SJSA1 (cell line): ENCODE results near the gene APEX2. TPM values are rescaled to one million over a fixed set of nuclear protein-coding genes. Genes with fewer than 3 reads are reported as not detected.
"Not testable (repeated sequence)": the region's sequence is repeated elsewhere in the genome, so short reads cannot be mapped to it uniquely, and the experiment has no call there.

Experiments
- DNase-seq, 2 experiments: peaks; one replicate each; pipeline ENCODE4 v3.0.0-alpha.2; 2015 to 2020; ENCODE audit warnings: low spot score in 2 of 2, low read depth in 1 of 2
- H3K27ac ChIP-seq: fragments of 250-450 bp; sonication (Bioruptor Pico); 2 replicates; pipeline ENCODE4 v1.5.1; 2020; ENCODE audit warnings: mild to moderate bottlenecking, moderate library complexity
- H3K27me3 ChIP-seq: fragments of 250-450 bp; sonication (Bioruptor Pico); replicated peaks from 2 replicates; pipeline ENCODE4 v1.5.1; 2020; ENCODE audit warnings: mild to moderate bottlenecking, moderate library complexity
- H3K36me3 ChIP-seq: fragments of 250-450 bp; sonication (Bioruptor Pico); 2 replicates; pipeline ENCODE4 v1.5.1; 2020; ENCODE audit warnings: mild to moderate bottlenecking
- H3K4me1 ChIP-seq: fragments of 250-450 bp; sonication (Bioruptor Pico); replicated peaks from 2 replicates; pipeline ENCODE4 v1.6.1; 2021; ENCODE audit warnings: mild to moderate bottlenecking
- H3K4me3 ChIP-seq: fragments of 250-450 bp; sonication (Bioruptor Pico); 2 replicates; pipeline ENCODE4 v1.5.1; 2020; ENCODE audit warnings: mild to moderate bottlenecking
- H3K9me3 ChIP-seq: fragments of 250-450 bp; sonication (Bioruptor Pico); replicated peaks from 2 replicates; pipeline ENCODE4 v1.5.1; 2020; ENCODE audit warnings: mild to moderate bottlenecking
- total RNA-seq: library from RNA; depleted of rRNA; stranded (reverse); fragments of >200 nt; shearing (Covaris generic); gene quantifications from 2 replicates; pipeline ENCODE4 v1.2.3, GENCODE V29; 2014; rRNA removed

APEX2 gene, protein sequence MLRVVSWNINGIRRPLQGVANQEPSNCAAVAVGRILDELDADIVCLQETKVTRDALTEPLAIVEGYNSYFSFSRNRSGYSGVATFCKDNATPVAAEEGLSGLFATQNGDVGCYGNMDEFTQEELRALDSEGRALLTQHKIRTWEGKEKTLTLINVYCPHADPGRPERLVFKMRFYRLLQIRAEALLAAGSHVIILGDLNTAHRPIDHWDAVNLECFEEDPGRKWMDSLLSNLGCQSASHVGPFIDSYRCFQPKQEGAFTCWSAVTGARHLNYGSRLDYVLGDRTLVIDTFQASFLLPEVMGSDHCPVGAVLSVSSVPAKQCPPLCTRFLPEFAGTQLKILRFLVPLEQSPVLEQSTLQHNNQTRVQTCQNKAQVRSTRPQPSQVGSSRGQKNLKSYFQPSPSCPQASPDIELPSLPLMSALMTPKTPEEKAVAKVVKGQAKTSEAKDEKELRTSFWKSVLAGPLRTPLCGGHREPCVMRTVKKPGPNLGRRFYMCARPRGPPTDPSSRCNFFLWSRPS
- total RNA-seq = 13.1 and 15.7 TPM in 2 replicates

DNA sequence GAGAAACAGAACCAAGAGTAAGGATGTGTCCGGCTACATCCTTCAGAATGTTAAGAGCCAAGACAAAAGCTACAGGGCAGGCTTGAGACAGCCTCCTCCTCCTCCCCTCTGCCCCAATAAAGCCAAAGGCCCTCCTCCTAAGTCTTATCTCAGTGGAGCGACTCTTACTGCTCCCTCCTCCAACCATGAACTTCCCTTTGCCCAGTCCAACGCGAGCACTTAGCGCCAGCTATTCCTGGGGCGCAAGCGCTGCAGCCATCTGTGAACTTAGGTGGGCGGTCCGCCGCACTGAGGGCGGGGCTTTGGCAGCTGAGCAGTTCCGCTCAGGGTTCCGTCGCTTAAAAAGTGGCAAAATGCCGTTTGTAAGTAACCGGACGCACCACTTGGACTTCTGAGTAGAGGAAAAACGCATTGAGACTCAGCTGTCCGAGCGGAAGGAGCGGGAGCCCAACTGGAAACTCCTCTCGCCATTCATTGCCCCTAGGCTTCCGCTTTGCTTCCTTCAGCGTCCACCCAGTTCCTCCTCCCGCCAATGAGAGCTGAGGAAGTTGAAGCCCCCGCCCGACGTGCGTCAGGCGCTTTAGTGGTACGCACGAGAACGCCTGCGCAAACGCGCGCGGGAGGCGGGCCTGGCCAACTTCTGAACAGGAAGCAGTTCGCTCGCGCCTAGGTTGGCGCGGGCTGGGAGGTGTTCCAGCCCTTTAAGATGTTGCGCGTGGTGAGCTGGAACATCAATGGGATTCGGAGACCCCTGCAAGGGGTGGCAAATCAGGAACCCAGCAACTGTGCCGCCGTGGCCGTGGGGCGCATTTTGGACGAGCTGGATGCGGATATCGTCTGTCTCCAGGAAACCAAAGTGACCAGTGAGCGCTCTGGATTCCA lies at the start of gene APEX2:
APEX2 (plus strand) TSS at position 647 of the 882 bp plus-strand sequence; CDS start at position 707, 60 bp downstream.
- H3K9me3 ChIP-seq = no peaks in the 10 kb centered on the region
- H3K27me3 ChIP-seq = no peaks in the 10 kb centered on the region
- peak; percentile 87 to 92 for DNase-seq
- peak within 1 kb of the TSS; percentile 51 for H3K4me3 ChIP-seq
- H3K36me3 ChIP-seq = peaks cover 20% of the 10 kb centered on the region
- H3K27ac ChIP-seq = peak within 1 kb of the TSS; percentile 86
- no peaks in the 10 kb centered on the region; the same call in 1 of the 2 replicates for H3K4me1 ChIP-seq

DNA sequence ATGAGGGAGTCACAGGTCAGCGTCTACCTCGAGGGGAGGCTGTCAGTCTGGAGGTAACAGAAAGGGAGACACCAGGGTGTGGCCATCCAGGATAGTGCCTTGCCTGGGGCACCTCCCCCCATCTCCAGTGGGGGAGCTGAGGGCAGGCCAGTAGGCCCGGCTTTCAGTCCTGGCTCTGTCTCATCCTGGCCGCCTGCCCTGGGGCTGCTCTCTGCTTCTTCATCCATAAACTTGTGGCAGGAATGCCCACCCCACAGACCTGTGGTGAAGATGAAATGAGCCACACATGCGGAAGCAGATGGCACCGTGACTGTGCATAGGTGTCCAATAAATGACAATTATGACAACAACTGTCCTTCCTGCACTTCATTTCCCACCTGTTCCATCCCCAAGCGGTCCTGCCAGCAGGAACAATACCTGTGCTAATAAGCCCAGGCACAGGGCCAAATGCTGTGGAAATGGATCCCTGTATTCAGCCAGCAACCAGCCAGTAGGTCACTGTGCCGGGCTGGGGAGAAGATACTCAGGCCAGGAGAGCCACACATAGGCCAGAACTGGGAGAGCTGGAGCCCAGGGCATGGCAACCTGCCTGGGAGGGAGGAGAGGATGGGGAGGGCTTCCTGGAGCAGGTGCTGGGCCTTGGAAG lies 49.3 kb upstream of the APEX2 start:
- no peaks in the 10 kb centered on the region for H3K27me3 ChIP-seq
- H3K4me3 ChIP-seq = no peak overlapping the region
- H3K9me3 ChIP-seq = no peaks in the 10 kb centered on the region
- no peaks in the 10 kb centered on the region for H3K36me3 ChIP-seq
- DNase-seq = no peak
- no peaks in the 10 kb centered on the region for H3K4me1 ChIP-seq
- H3K27ac ChIP-seq = no peak overlapping the region

DNA sequence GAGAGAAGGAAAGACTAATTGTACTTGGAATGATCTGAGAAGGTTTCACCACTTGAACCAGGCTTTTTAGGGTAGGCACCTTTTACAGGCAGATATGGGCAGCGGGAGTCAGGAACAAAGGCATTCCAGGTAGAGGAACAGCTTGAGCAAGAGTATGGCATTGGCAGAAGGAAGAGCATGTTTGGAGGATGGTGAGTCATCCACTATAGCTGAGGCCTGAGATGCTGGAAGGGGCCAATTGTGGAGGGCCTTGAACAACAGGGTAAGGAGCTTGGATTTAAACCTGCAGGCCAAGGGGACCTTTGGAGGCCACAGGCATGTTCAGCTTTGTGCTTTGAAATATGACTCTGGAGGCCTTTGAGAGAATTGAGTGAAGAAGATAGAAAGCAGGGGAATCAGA lies 38.4 kb upstream of the APEX2 start:
- H3K9me3 ChIP-seq = no peaks in the 10 kb centered on the region
- H3K4me3 ChIP-seq = no peak overlapping the region
- DNase-seq = no peak
- no peaks in the 10 kb centered on the region for H3K27me3 ChIP-seq
- H3K36me3 ChIP-seq = no peaks in the 10 kb centered on the region
- no peak overlapping the region for H3K27ac ChIP-seq
- no peaks in the 10 kb centered on the region for H3K4me1 ChIP-seq

DNA sequence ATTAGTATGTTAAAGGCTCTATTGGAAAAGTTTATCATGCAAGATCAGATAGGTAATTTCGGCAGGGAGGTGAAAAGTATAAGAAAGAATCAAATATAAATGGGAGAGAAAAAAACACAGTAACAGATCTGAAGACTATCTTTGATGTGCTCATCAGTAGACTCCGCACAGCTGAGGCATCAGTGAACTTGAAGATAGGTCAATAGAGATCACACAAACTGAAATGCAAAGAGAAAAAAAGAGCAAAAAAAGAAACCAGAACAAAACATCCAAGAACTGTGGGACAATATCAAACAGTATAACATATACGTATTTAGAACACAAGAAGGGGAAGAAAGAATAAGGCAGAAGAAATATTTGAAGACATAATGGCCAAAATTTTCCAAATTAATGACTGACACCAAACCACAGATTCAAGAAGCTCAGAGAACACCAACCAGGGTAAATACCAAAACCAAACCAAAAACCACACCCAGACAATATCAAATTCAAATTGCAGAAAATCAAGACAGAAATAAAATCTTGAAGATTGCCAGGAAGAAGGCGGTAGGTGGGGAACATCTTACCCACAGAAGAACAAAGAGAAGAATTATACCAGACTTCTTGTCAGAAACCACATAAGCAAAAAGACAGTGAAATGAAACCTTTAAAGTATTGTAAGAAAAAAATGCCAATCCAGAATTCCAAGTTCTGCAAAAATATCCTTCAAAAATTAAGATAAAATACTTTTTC lies 35.2 kb upstream of the APEX2 start:
- H3K27me3 ChIP-seq = no peaks in the 10 kb centered on the region
- no peak overlapping the region for H3K27ac ChIP-seq
- no peaks in the 10 kb centered on the region for H3K4me1 ChIP-seq
- no peaks in the 10 kb centered on the region for H3K36me3 ChIP-seq
- H3K4me3 ChIP-seq = no peak overlapping the region
- no peaks in the 10 kb centered on the region for H3K9me3 ChIP-seq
- DNase-seq = no peak

DNA sequence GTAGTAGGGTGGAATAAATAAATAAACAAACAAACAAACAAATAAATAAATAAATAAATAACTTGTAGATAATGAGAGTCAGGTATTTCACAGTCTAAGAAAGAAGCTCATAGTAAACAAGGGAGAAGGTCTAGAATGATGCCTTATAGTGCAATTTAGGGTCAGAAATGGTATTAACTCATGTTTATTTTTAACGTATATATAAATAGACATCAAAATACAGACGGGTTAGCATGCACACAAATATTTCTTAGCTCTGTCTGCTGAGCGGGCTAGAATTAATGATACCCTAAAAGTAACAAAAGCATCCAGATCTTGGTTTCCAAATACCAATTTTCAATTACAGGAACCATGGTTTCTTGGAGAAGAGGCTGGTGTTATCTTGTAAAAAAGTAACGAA lies 22.8 kb upstream of the APEX2 start:
- Histone ChIP-seq H3K36me3 (no peaks in the 10 kb centered on the region), H3K4me3 (no peak overlapping the region), H3K4me1 (no peaks in the 10 kb centered on the region), H3K27ac (no peak overlapping the region), H3K9me3 (no peaks in the 10 kb centered on the region), H3K27me3 (no peaks in the 10 kb centered on the region)
- no peak for DNase-seq

DNA sequence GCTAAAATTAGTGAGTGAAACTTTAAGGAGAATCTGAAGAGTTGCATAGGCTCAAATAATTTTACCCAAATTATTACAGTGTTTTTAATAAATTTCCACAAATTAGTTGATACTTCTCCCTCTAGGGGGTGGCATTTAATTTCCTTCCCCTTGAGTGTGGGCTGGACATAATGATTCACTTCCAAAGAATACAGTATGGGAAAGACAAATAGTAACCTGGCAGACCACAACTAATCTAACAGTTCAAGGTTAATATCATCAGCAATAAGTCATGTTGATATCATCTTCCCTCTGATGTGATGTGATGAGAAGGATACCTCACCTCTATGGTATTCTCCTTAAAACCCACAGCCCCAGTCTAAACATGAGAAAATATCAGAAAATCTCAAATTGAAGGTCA lies 21.7 kb upstream of the APEX2 start:
- Histone ChIP-seq H3K27ac (no peak overlapping the region), H3K4me1 (no peaks in the 10 kb centered on the region), H3K27me3 (no peaks in the 10 kb centered on the region), H3K9me3 (no peaks in the 10 kb centered on the region), H3K36me3 (no peaks in the 10 kb centered on the region), H3K4me3 (no peak overlapping the region)
- no peak for DNase-seq

DNA sequence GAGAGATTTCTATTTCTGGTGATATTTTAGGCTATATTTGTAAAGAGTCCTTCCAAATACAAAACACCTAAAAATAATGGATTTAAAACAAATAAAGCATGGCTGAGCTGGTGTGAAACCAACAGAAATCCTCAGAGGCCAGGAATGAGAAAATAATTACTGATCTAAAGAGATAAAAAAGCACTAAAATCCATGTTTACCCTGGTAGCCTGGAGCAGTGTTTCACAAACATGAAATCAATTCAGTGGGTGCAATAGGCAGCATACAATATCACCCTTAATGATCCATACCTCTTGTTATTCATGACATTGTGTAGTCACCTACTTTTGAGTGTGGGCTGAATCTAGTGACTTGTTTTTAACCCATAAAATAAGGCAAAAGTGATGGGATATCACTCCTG lies 20.7 kb upstream of the APEX2 start:
- H3K27ac ChIP-seq = no peak overlapping the region
- no peaks in the 10 kb centered on the region for H3K36me3 ChIP-seq
- no peaks in the 10 kb centered on the region for H3K4me1 ChIP-seq
- no peak for DNase-seq
- no peaks in the 10 kb centered on the region for H3K27me3 ChIP-seq
- H3K9me3 ChIP-seq = no peaks in the 10 kb centered on the region
- no peak overlapping the region for H3K4me3 ChIP-seq

DNA sequence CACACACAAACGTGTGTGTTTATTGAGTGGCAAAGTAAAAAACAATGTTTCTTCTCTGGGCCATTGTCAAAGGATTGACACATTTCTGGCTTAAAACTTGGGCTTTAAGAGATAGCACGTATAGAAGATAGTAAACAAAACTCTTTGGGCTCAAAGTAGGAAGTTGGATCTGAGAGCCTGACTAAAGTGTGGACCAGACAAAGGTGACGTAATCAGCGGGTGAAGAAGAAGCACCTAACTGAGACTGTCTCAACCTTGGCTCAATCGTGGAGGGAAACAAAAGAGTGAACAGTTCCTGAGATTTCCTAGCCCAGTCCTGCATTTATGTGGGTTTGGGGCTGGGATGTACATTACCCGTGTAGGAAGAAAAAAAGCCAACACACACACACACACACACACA lies 19.8 kb upstream of the APEX2 start:
- H3K4me1 ChIP-seq = no peaks in the 10 kb centered on the region
- H3K4me3 ChIP-seq = no peak overlapping the region
- DNase-seq = no peak
- no peaks in the 10 kb centered on the region for H3K27me3 ChIP-seq
- H3K9me3 ChIP-seq = no peaks in the 10 kb centered on the region
- no peak overlapping the region for H3K27ac ChIP-seq
- no peaks in the 10 kb centered on the region for H3K36me3 ChIP-seq

DNA sequence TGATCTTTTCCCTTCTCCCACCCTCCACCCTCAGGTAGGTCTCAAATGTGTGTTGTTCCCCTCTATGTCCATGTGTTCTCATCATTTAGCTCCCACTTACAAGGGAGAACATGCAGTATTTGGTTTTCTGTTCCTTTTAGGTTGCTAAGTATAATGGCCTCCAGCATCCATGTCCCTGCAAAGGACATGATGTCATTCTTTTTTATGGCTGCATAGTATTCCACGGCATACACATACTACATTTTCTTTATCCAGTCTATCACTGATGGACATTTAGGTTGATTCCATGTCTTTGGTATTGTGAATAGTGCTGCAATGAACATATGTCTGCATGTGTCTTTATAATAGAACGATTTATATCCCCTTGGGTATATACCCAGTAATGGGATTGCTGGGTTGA lies 16.9 kb upstream of the APEX2 start:
- not testable (repeated sequence) for H3K9me3 ChIP-seq, DNase-seq, H3K4me1 ChIP-seq, H3K4me3 ChIP-seq, H3K36me3 ChIP-seq, H3K27me3 ChIP-seq, H3K27ac ChIP-seq

DNA sequence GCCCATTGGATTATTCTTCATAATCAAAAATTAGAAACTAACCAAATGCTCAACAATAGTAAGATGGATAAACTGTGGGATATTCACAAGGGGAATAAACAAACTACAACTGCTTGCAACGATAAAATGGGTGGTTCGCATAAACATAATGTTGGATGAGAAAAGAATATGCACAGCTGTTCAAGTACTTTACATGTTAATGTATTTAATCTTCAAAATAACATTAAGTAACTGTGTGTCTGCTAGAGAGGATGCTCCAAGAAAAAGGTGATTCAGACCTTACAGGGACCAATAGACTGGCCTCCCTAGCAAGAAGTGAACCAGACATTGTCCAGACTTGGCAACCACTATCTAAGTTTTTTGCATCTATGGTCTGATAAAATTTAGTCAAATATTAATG lies 8.5 kb upstream of the APEX2 start:
- DNase-seq = no peak
- H3K4me1 ChIP-seq = no peaks in the 10 kb centered on the region

DNA sequence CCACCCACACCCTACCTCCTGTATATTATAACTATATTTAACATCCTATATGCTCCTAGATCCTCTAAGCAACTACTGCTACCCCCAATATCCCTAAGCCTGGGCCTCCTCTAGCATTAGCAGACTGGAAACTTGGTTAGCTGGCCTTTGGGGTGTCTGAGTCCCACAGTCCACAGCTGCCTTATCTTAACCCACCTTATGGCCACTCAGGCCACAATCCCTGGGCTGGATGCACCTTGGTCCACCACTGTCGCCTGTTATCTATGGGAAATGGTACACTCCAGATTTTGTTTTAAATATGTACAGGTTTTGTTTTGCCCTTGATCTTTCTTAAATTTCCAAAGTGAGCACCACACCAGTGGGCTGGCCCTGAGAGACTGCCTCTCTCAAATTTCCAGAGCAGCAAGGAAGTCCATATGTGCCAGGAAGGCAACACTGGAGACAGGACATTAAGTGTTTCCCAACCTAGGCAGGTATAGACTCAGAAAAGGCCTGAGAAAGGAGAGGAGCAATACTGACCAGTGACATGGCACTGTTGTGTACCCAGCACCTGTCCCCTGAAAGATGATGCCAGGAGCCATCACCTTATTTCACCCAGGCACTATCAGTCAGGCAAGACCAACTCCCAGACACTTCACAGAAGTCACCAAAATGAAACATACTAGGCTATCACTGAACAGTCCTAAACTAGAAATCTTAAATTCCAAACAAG lies 7.1 kb upstream of the APEX2 start:
- DNase-seq = no peak

More for the DNA sequence above, 8.5 kb upstream of the APEX2 start:
- no peaks in the 10 kb centered on the region for H3K36me3 ChIP-seq
- no peak overlapping the region for H3K4me3 ChIP-seq
- no peak overlapping the region for H3K27ac ChIP-seq
- H3K9me3 ChIP-seq = no peaks in the 10 kb centered on the region
- no peaks in the 10 kb centered on the region for H3K27me3 ChIP-seq

DNA sequence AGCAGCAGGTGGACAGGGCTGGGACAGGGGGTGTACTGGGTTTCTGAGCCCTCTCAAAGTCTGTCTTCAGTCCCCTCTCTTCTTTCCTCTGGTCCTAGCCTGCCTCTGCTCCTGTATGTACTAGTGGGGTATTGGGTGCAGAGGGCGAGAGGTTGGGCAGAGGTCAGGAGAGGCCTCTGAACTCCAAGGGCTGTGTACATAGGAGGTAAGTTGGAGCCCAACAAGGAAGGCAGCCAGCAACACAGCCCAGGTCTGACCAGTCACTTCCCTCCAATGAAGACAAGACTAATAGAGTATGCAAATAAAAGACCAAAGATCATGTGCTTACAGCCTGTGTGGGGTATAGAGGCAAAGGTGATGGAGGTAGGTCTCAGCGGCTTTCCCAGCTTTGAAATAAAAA lies 6.1 kb upstream of the APEX2 start, which contains the start of gene PFKFB1:
PFKFB1 (minus strand) TSS at position 90 of the 400 bp plus-strand sequence. CDS start 181 bp downstream, outside the sequence.
- Histone ChIP-seq H3K9me3 (no peaks in the 10 kb centered on the region), H3K27me3 (no peaks in the 10 kb centered on the region), H3K4me1 (no peaks in the 10 kb centered on the region; the same call in 1 of the 2 replicates), H3K4me3 (no peak within 1 kb of the TSS), H3K27ac (no peak within 1 kb of the TSS), H3K36me3 (no peaks in the 10 kb centered on the region)
- DNase-seq = no peak

More for the DNA sequence above, 7.1 kb upstream of the APEX2 start:
- Histone ChIP-seq H3K4me1 (no peaks in the 10 kb centered on the region), H3K4me3 (no peak overlapping the region), H3K27me3 (no peaks in the 10 kb centered on the region), H3K9me3 (no peaks in the 10 kb centered on the region), H3K36me3 (no peaks in the 10 kb centered on the region), H3K27ac (no peak overlapping the region)
